Prostate gland (tissue), 2 donors: Measurements from ENCODE around the gene SLC2A6. TPM values are rescaled to one million over a fixed set of nuclear protein-coding genes. Genes with fewer than 3 reads are reported as not detected.

ENCODE experiments used
- DNase-seq: peaks from one replicate; pipeline ENCODE4 v3.0.0-alpha.2; 2019; ENCODE audit warnings: low spot score
- H3K27ac ChIP-seq, 2 donors: fragments of 200-600 bp; sonication (generic); 2 replicates each; pipeline ENCODE4 v1.5.1; 2017 to 2019
- H3K27me3 ChIP-seq: fragments of 200-600 bp; sonication (generic); replicated peaks from 2 replicates; pipeline ENCODE4 v1.5.1; 2019; ENCODE audit not compliant: insufficient read depth
- H3K36me3 ChIP-seq, 2 donors: fragments of 200-600 bp; sonication (generic); 1 replicate in 1 of 2; 2 replicates in 1 of 2; pipeline versions ENCODE4 v1.5.1 to v1.8.1; 2017 to 2019
- H3K4me1 ChIP-seq: fragments of 200-600 bp; sonication (generic); replicated peaks from 2 replicates; pipeline ENCODE4 v1.5.1; 2019
- H3K4me3 ChIP-seq, 2 donors: fragments of 200-600 bp; sonication (generic); 2 replicates each; pipeline ENCODE4 v1.5.1; 2017 to 2019
- H3K9me3 ChIP-seq: fragments of 200-600 bp; sonication (generic); 2 replicates; pipeline ENCODE4 v1.5.1; 2017
- POLR2A ChIP-seq: fragments of 450-650 bp; IDR thresholded peaks from one replicate; pipeline ENCODE4 v1.6.1; 2016; ENCODE audit warnings: antibody characterized with exemption, mild to moderate bottlenecking
- POLR2AphosphoS5 ChIP-seq: sonication (generic); formaldehyde crosslinking; IDR thresholded peaks from one replicate; pipeline ENCODE4 v1.6.1; 2017; ENCODE audit warnings: antibody characterized with exemption
- WGBS: methylation state at CpG from one replicate; pipeline ENCODE4 v1.1.5; 2018; 5-methylcytosine and 5-hydroxymethylcytosine counted together
- intact Hi-C: fragments of 100-400 bp; cut with DNase I; formaldehyde crosslinking; loops from one replicate; pipeline ENCODE4 v1.14.2; 2022
- total RNA-seq, 2 donors: library from RNA; depleted of rRNA; stranded (reverse); fragments of >200 nt; gene quantifications; one replicate each; pipeline ENCODE4 v1.1.0, GENCODE V29; 2016
- TF ChIP-seq, protein P1 (sequence below), 4 experiments: fragments of 200-600 bp in 2 of 4; fragments of 450-650 bp in 2 of 4; sonication (generic) in 2 of 4; IDR thresholded peaks; 1 replicate in 3 of 4; 2 replicates in 1 of 4; pipeline ENCODE4 v1.5.1; 2016 to 2019; ENCODE audit warnings: antibody characterized with exemption in 4 of 4, mild to moderate bottlenecking in 2 of 4, moderate library complexity in 2 of 4

The SLC2A6 gene
- total RNA-seq, 2 donors from 2014 or later: 0.77 to 3.4 TPM

DNA sequence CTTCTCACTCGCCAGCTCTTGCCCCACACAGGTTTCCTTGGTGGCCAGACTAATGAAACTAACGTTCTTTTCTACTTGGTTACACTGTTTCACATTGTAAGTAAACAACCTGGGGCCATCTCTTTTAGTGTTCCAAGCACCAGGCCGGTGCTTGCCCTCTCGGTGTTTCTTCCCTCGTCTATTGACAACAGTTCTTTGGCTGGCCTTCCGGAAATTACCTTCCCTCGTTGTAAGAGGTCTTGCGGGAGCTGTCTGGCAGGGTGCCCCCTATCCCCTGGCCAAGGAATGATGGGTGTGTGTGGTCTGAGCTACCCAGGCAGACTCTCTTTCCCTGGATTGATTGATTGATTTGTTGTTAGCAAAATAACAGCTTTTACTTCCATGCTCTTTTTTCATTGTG is 46.8 kb upstream of the SLC2A6 start:
- intact Hi-C loops: no loop called here
- no peaks in the 10 kb centered on the region for H3K9me3 ChIP-seq
- H3K27ac ChIP-seq: no peak overlapping the region
- TF ChIP-seq POLR2AphosphoS5 (peak; percentile 62), POLR2A (no peak)
- TF ChIP-seq, protein P1, sequence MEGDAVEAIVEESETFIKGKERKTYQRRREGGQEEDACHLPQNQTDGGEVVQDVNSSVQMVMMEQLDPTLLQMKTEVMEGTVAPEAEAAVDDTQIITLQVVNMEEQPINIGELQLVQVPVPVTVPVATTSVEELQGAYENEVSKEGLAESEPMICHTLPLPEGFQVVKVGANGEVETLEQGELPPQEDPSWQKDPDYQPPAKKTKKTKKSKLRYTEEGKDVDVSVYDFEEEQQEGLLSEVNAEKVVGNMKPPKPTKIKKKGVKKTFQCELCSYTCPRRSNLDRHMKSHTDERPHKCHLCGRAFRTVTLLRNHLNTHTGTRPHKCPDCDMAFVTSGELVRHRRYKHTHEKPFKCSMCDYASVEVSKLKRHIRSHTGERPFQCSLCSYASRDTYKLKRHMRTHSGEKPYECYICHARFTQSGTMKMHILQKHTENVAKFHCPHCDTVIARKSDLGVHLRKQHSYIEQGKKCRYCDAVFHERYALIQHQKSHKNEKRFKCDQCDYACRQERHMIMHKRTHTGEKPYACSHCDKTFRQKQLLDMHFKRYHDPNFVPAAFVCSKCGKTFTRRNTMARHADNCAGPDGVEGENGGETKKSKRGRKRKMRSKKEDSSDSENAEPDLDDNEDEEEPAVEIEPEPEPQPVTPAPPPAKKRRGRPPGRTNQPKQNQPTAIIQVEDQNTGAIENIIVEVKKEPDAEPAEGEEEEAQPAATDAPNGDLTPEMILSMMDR (IDR thresholded peaks at IDR 0.05): no peak
- no peaks in the 10 kb centered on the region for H3K36me3 ChIP-seq
- H3K27me3 ChIP-seq: peaks cover 5% of the 10 kb centered on the region
- DNase-seq: peak; percentile 65
- peaks cover 6% of the 10 kb centered on the region for H3K4me1 ChIP-seq
- WGBS: 12% methylated on average over 8 of the region's 8 CpGs
- H3K4me3 ChIP-seq: no peak overlapping the region

DNA sequence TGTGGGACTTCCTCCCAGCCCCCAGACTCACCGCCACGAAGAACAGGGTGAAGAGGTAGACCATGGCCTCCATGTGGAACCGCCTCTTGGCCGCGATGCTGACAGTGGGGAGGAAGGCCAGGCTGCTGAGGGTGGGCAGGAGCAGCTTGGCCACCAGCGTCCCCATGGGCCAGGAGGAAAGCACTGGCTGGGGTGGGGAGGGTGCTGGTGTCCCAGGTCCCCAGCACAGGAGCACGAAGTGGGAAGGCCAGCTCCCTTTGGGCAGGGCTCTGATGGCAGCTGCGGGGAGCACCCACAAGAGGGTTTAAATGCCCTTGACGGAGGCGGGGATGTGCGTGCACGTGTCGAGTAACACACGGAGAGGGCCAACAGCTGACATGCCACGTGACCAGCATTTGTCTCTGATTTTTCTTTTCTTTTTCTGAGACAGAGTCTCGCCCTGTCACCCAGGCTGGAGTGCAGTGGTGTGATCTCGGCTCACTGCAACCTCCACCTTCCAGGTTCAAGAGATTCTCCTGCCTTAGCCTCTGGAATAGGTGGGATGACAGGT is 45.9 kb upstream of the SLC2A6 start, which contains the start of gene MYMK:
Gene MYMK (minus strand): TSS at position 281 of the 550 bp plus-strand sequence. CDS start 115 bp downstream, at position 166.
- H3K27me3 ChIP-seq: peaks cover 5% of the 10 kb centered on the region
- H3K9me3 ChIP-seq: no peaks in the 10 kb centered on the region
- intact Hi-C loops: no loop called here
- H3K36me3 ChIP-seq: no peaks in the 10 kb centered on the region
- WGBS: 97% methylated on average over 17 of the region's 17 CpGs
- TF ChIP-seq POLR2A (no peak), POLR2AphosphoS5 (no peak)
- TF ChIP-seq, protein P1 (IDR thresholded peaks at IDR 0.05): no peak
- H3K4me1 ChIP-seq: peaks cover 6% of the 10 kb centered on the region
- H3K4me3 ChIP-seq: no peak within 1 kb of the TSS
- H3K27ac ChIP-seq: no peak within 1 kb of the TSS
- no peak for DNase-seq

DNA sequence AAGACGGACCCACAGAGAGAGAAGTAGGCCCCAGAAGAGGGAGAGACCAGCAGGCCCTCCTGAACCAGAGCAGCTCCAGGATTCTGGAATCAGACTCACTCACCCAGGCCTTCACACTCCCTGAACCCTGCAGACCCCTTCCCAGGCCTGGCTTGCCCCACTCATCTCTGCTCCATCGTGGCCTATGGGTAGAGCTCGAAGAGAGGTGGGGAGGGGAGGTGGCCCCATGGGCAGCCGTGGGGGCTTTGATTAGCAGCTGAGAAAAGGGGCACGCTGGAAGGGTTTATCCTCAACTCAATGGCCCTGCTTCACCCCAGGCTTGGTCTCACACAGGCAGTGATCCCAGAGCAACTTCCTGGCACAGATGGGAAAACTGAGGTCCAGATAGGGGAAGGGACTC is 45.2 kb upstream of the SLC2A6 start:
- Histone ChIP-seq H3K27ac (no peak overlapping the region), H3K4me1 (peaks cover 6% of the 10 kb centered on the region), H3K36me3 (no peaks in the 10 kb centered on the region), H3K27me3 (peaks cover 5% of the 10 kb centered on the region), H3K9me3 (no peaks in the 10 kb centered on the region), H3K4me3 (no peak overlapping the region)
- DNase-seq: no peak
- TF ChIP-seq POLR2A (no peak), POLR2AphosphoS5 (no peak)
- TF ChIP-seq, protein P1 (IDR thresholded peaks at IDR 0.05): no peak
- intact Hi-C loops: no loop called here
- WGBS: 90% methylated on average over 5 of the region's 5 CpGs

DNA sequence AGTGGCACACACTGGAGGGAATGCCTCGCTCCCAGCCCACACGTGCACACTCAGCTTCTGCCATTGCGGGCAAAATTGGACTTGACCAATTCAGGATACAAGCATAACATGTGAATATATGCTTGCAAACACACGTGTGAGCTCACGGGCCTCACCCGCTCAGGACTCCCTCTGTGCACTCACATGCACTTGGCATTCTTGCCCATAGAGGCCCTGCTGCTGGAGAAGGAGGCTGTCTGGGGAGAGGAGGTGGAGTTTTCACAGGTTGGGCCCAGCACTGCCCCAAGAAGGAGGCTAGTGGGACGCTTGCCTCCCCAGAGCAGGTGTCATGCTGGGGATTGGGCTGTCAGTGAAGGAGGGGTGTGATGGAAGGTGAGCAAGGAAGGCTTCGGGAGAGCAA is 44.2 kb upstream of the SLC2A6 start:
- no peak overlapping the region for H3K4me3 ChIP-seq
- no peak overlapping the region for H3K27ac ChIP-seq
- no peaks in the 10 kb centered on the region for H3K27me3 ChIP-seq
- peaks cover 6% of the 10 kb centered on the region for H3K4me1 ChIP-seq
- H3K36me3 ChIP-seq: no peaks in the 10 kb centered on the region
- 94% methylated on average over 8 of the region's 8 CpGs for WGBS
- DNase-seq: no peak
- TF ChIP-seq, protein P1 (IDR thresholded peaks at IDR 0.05): no peak
- TF ChIP-seq POLR2AphosphoS5: no peak
- no peak for TF ChIP-seq POLR2A
- intact Hi-C loops: no loop called here
- no peaks in the 10 kb centered on the region for H3K9me3 ChIP-seq
